Measurements from ENCODE around the gene OXLD1. TPM values are rescaled to one million over a fixed set of nuclear protein-coding genes. Genes with fewer than 3 reads are reported as not detected.

OXLD1 gene
- total and polyA plus RNA-seq, 10 of the 15 experiments (the other 5 are each of a cell fraction or from before 2014, with no cell fraction given), result 4.6 to 89.5 (median 39.8) TPM

DNA sequence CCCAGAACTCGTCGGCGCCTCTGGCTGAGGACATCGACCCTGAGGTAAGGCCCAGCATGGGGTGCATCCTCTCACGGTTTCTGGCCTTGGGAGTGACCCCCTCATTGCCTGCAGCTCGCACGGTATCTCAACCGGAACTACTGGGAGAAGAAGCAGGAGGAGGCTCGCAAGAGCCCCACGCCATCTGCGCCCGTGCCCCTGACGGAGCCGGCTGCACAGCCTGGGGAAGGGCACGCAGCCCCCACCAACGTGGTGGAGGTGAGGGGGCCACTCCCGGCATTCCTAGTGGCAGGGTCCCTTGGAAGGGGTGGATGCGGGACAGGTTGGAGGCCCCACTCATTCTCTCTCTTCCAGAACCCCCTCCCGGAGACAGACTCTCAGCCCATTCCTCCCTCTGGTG, 28.4 kb upstream of the OXLD1 start:
- intact Hi-C loops (cut with micrococcal nuclease; ENCODE audit: unreplicated experiment) (no loop called here), in situ Hi-C loops (cut with MboI) (no loop called here)
- Histone ChIP-seq H3K9ac (ENCODE audit: control insufficient read depth, insufficient read depth, low read length) (no peak overlapping the region), H3K27ac (ENCODE audit: control insufficient read depth, insufficient read depth) (no peak overlapping the region), H3K27me3 (replicated peaks in 1 of 2; ENCODE audit: control insufficient read depth in 2 of 2, insufficient read depth in 2 of 2, low read length in 1 of 2) (no peaks in the 10 kb centered on the region), H2AFZ (ENCODE audit: control insufficient read depth, low read depth, low read length) (no peak overlapping the region), H3K4me1 (ENCODE audit: control insufficient read depth, insufficient read depth, low read length) (no peaks in the 10 kb centered on the region), H3K36me3 (ENCODE audit: control insufficient read depth in 2 of 2, insufficient read depth in 2 of 2, low read length in 1 of 2) (peaks cover 19 to 53% of the 10 kb centered on the region in 2 experiments; a peak in 3 of 4 replicates), H3K4me2 (ENCODE audit: control insufficient read depth, insufficient read depth) (no peak overlapping the region), H3K79me2 (ENCODE audit: control insufficient read depth, insufficient read depth, low read length) (no peaks in the 10 kb centered on the region), H3K4me3 (no peak overlapping the region), H4K20me1 (ENCODE audit: control insufficient read depth, insufficient read depth) (no peaks in the 10 kb centered on the region; the same call in 1 of the 2 replicates), H3K9me3 (replicated peaks; ENCODE audit: control insufficient read depth, insufficient read depth, low read length) (no peaks in the 10 kb centered on the region)
- POLR2A ChIA-PET, result no interaction called here
- BruUV-seq (replicated peaks), result no TSS peak
- 87% methylated on average over 19 of the region's 19 CpGs for WGBS (ENCODE audit: insufficient coverage, insufficient replicate concordance, low lambda C conversion rate, missing lambda C conversion rate)
- no peak for ATAC-seq
- no peak for FAIRE-seq
- RAD21 ChIA-PET (ENCODE audit: unreplicated experiment), result no interaction called here
- no peak for DNase-seq (ENCODE audit: low read depth, low spot score)
- SMC1A ChIA-PET (ENCODE audit: uncharacterized antibody, unreplicated experiment), result no interaction called here
- CTCF ChIA-PET, result no interaction called here
- TF ChIP-seq NBN (IDR thresholded peaks at IDR 0.05), result no peak
- TF ChIP-seq STAT3 (IDR thresholded peaks at IDR 0.05; ENCODE audit: low read depth, low read length), result no peak
- TF ChIP-seq TCF3 (IDR thresholded peaks at IDR 0.05; ENCODE audit: borderline replicate concordance, insufficient read depth, low read depth, low read length), result no peak
- TF ChIP-seq SUZ12 (IDR thresholded peaks at IDR 0.05; ENCODE audit: unreplicated experiment), result no peak
- TF ChIP-seq BACH1 (IDR thresholded peaks at IDR 0.05; ENCODE audit: borderline replicate concordance), result no peak
- TF ChIP-seq, protein P1, sequence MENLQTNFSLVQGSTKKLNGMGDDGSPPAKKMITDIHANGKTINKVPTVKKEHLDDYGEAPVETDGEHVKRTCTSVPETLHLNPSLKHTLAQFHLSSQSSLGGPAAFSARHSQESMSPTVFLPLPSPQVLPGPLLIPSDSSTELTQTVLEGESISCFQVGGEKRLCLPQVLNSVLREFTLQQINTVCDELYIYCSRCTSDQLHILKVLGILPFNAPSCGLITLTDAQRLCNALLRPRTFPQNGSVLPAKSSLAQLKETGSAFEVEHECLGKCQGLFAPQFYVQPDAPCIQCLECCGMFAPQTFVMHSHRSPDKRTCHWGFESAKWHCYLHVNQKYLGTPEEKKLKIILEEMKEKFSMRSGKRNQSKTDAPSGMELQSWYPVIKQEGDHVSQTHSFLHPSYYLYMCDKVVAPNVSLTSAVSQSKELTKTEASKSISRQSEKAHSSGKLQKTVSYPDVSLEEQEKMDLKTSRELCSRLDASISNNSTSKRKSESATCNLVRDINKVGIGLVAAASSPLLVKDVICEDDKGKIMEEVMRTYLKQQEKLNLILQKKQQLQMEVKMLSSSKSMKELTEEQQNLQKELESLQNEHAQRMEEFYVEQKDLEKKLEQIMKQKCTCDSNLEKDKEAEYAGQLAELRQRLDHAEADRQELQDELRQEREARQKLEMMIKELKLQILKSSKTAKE (IDR thresholded peaks at IDR 0.05; ENCODE audit: low read depth, poor library complexity, severe bottlenecking), result no peak
- TF ChIP-seq, protein P2, sequence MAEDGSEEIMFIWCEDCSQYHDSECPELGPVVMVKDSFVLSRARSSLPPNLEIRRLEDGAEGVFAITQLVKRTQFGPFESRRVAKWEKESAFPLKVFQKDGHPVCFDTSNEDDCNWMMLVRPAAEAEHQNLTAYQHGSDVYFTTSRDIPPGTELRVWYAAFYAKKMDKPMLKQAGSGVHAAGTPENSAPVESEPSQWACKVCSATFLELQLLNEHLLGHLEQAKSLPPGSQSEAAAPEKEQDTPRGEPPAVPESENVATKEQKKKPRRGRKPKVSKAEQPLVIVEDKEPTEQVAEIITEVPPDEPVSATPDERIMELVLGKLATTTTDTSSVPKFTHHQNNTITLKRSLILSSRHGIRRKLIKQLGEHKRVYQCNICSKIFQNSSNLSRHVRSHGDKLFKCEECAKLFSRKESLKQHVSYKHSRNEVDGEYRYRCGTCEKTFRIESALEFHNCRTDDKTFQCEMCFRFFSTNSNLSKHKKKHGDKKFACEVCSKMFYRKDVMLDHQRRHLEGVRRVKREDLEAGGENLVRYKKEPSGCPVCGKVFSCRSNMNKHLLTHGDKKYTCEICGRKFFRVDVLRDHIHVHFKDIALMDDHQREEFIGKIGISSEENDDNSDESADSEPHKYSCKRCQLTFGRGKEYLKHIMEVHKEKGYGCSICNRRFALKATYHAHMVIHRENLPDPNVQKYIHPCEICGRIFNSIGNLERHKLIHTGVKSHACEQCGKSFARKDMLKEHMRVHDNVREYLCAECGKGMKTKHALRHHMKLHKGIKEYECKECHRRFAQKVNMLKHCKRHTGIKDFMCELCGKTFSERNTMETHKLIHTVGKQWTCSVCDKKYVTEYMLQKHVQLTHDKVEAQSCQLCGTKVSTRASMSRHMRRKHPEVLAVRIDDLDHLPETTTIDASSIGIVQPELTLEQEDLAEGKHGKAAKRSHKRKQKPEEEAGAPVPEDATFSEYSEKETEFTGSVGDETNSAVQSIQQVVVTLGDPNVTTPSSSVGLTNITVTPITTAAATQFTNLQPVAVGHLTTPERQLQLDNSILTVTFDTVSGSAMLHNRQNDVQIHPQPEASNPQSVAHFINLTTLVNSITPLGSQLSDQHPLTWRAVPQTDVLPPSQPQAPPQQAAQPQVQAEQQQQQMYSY (CRISPR knock-in tag; IDR thresholded peaks at IDR 0.05), result no peak
- TF ChIP-seq ATF7 (IDR thresholded peaks at IDR 0.05; ENCODE audit: low read depth), result no peak
- no peak for TF ChIP-seq CHD2 (IDR thresholded peaks at IDR 0.05; ENCODE audit: borderline replicate concordance, low read depth, low read length)
- no peak for TF ChIP-seq FOS (IDR thresholded peaks at IDR 0.05; ENCODE audit: borderline replicate concordance, extremely low read depth, insufficient read length)
- TF ChIP-seq CHD1 (IDR thresholded peaks at IDR 0.05; ENCODE audit: low read depth, low read length), result no peak
- TF ChIP-seq SIN3A (IDR thresholded peaks at IDR 0.05; ENCODE audit: low read depth, low read length), result no peak
- TF ChIP-seq, protein P3, sequence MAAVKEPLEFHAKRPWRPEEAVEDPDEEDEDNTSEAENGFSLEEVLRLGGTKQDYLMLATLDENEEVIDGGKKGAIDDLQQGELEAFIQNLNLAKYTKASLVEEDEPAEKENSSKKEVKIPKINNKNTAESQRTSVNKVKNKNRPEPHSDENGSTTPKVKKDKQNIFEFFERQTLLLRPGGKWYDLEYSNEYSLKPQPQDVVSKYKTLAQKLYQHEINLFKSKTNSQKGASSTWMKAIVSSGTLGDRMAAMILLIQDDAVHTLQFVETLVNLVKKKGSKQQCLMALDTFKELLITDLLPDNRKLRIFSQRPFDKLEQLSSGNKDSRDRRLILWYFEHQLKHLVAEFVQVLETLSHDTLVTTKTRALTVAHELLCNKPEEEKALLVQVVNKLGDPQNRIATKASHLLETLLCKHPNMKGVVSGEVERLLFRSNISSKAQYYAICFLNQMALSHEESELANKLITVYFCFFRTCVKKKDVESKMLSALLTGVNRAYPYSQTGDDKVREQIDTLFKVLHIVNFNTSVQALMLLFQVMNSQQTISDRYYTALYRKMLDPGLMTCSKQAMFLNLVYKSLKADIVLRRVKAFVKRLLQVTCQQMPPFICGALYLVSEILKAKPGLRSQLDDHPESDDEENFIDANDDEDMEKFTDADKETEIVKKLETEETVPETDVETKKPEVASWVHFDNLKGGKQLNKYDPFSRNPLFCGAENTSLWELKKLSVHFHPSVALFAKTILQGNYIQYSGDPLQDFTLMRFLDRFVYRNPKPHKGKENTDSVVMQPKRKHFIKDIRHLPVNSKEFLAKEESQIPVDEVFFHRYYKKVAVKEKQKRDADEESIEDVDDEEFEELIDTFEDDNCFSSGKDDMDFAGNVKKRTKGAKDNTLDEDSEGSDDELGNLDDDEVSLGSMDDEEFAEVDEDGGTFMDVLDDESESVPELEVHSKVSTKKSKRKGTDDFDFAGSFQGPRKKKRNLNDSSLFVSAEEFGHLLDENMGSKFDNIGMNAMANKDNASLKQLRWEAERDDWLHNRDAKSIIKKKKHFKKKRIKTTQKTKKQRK (IDR thresholded peaks at IDR 0.05; ENCODE audit: low read depth, low read length), result no peak

All from GM12878 (cell line).